HG03097 (cell line): ENCODE results near the gene NPLOC4.
"Not testable (repeated sequence)": the region's sequence is repeated elsewhere in the genome, so short reads cannot be mapped to it uniquely, and the experiment has no call there.

ENCODE experiments used
- ATAC-seq: cut with Tn5 transposase; IDR thresholded peaks from one replicate; pipeline ENCODE4 v1.9.1; 2021; ENCODE audit not compliant: unreplicated experiment, low FRiP score

NPLOC4 gene

GRCh38 chr17:81635973-81636504 is 873 bp downstream of the NPLOC4 start:
- ATAC-seq = peak; percentile 8

GRCh38 chr17:81635431-81635830 is 1.5 kb downstream of the NPLOC4 start:
- no peak for ATAC-seq

GRCh38 chr17:81631482-81631881 is 5.4 kb downstream of the NPLOC4 start:
- ATAC-seq = no peak

GRCh38 chr17:81630274-81630673 is 6.6 kb downstream of the NPLOC4 start:
- ATAC-seq = no peak

GRCh38 chr17:81621494-81622130 is 15.3 kb downstream of the NPLOC4 start:
- ATAC-seq = no peak

- ATAC-seq = not testable (repeated sequence)
These were observed 18.6 kb downstream of the NPLOC4 start for GRCh38 chr17:81618307-81618706.

- no peak for ATAC-seq
These were observed 20.0 kb downstream of the NPLOC4 start for GRCh38 chr17:81616877-81617276.

GRCh38 chr17:81615401-81615930 is 21.4 kb downstream of the NPLOC4 start:
- ATAC-seq = no peak

GRCh38 chr17:81612172-81612970 is 24.5 kb downstream of the NPLOC4 start:
- ATAC-seq = no peak

GRCh38 chr17:81609541-81610311 is 27.2 kb downstream of the NPLOC4 start:
- ATAC-seq = no peak

GRCh38 chr17:81608605-81609004 is 28.3 kb downstream of the NPLOC4 start:
- no peak for ATAC-seq

GRCh38 chr17:81608082-81608481 is 28.8 kb downstream of the NPLOC4 start:
- ATAC-seq = no peak

- ATAC-seq = no peak
These were observed 29.5 kb downstream of the NPLOC4 start for GRCh38 chr17:81607431-81607830.

- no peak for ATAC-seq
These were observed 32.9 kb downstream of the NPLOC4 start for GRCh38 chr17:81603846-81604610.

GRCh38 chr17:81601525-81602120 is 35.3 kb downstream of the NPLOC4 start:
- no peak for ATAC-seq

- ATAC-seq = no peak
These were observed 37.0 kb downstream of the NPLOC4 start for GRCh38 chr17:81599719-81600486.

- no peak for ATAC-seq
These were observed 43.6 kb downstream of the NPLOC4 start for GRCh38 chr17:81593105-81593871.

- ATAC-seq = no peak
These were observed 44.9 kb downstream of the NPLOC4 start for GRCh38 chr17:81591971-81592370.
